GM23338 (cell line): ENCODE data around the gene HHAT. TPM values are rescaled to one million over a fixed set of nuclear protein-coding genes. Genes with fewer than 3 reads are reported as not detected.

Source experiments
- ATAC-seq: fragments of 200-7000 bp; cut with Tn5 transposase; 3 replicates; pipeline ENCODE4 v1.9.1; 2020
- DNase-seq: peaks from one replicate; pipeline ENCODE4 v3.0.0-alpha.2; 2015; ENCODE audit warnings: low spot score
- H2AFZ ChIP-seq: fragments of 200-600 bp; sonication (generic); 2 replicates; pipeline ENCODE4 v1.8.0; 2016; ENCODE audit warnings: antibody characterized with exemption, mild to moderate bottlenecking, moderate library complexity
- H3F3A ChIP-seq: fragments of 200-600 bp; sonication (generic); replicated peaks from 2 replicates; pipeline ENCODE4 v1.8.0; 2017; ENCODE audit warnings: antibody characterized with exemption, mixed run types, low read depth
- H3K27ac ChIP-seq: fragments of 200-600 bp; sonication (generic); 2 replicates; pipeline ENCODE4 v1.6.1; 2016; ENCODE audit warnings: low read depth
- H3K27me3 ChIP-seq: fragments of 200-600 bp; sonication (generic); 2 replicates; pipeline ENCODE4 v1.8.0; 2016; ENCODE audit warnings: mild to moderate bottlenecking, mixed run types, moderate library complexity; ENCODE audit not compliant: insufficient read depth
- H3K36me3 ChIP-seq: fragments of 200-600 bp; sonication (generic); 2 replicates; pipeline ENCODE4 v1.8.0; 2016; ENCODE audit warnings: mild to moderate bottlenecking; ENCODE audit not compliant: insufficient read depth
- H3K4me1 ChIP-seq: fragments of 200-600 bp; sonication (generic); 2 replicates; pipeline ENCODE4 v1.8.0; 2016; ENCODE audit warnings: mild to moderate bottlenecking, moderate library complexity; ENCODE audit not compliant: insufficient read depth
- H3K4me2 ChIP-seq: fragments of 200-600 bp; sonication (generic); 2 replicates; pipeline ENCODE4 v1.7.1; 2017; ENCODE audit warnings: mixed run types
- H3K4me3 ChIP-seq: fragments of 200-600 bp; sonication (generic); 2 replicates; pipeline ENCODE4 v1.6.1; 2016; ENCODE audit warnings: mixed run types
- H3K79me2 ChIP-seq: fragments of 200-600 bp; sonication (generic); replicated peaks from 2 replicates; pipeline ENCODE4 v1.8.0; 2017; ENCODE audit warnings: mild to moderate bottlenecking; ENCODE audit not compliant: insufficient read depth
- H3K9me2 ChIP-seq: fragments of 200-600 bp; sonication (generic); 2 replicates; pipeline ENCODE4 v1.8.0; 2017; ENCODE audit not compliant: insufficient read depth
- H4K20me1 ChIP-seq: fragments of 200-600 bp; sonication (generic); replicated peaks from 2 replicates; pipeline ENCODE4 v1.8.0; 2017; ENCODE audit warnings: mild to moderate bottlenecking; ENCODE audit not compliant: insufficient read depth
- H3K27ac Mint-ChIP-seq: 2 replicates; pipeline ENCODE4 v1.8.0; 2020; ENCODE audit warnings: inconsistent platforms, mild to moderate bottlenecking, moderate library complexity, mixed read lengths
- H3K27me3 Mint-ChIP-seq: 3 replicates; pipeline ENCODE4 v1.8.0; 2022; ENCODE audit warnings: low read depth, mild to moderate bottlenecking, moderate library complexity, mixed read lengths, inconsistent platforms; ENCODE audit not compliant: insufficient read depth, poor library complexity
- H3K36me3 Mint-ChIP-seq: 3 replicates; pipeline ENCODE4 v1.8.0; 2021; ENCODE audit warnings: low read depth, mild to moderate bottlenecking, inconsistent platforms, moderate library complexity, mixed read lengths
- H3K4me1 Mint-ChIP-seq: 3 replicates; pipeline ENCODE4 v1.8.0; 2020; ENCODE audit warnings: mild to moderate bottlenecking, inconsistent platforms, mixed read lengths
- H3K4me3 Mint-ChIP-seq: 3 replicates; pipeline ENCODE4 v1.8.0; 2021; ENCODE audit warnings: moderate library complexity, mild to moderate bottlenecking, inconsistent platforms, mixed read lengths
- H3K9me3 Mint-ChIP-seq: 3 replicates; pipeline ENCODE4 v1.8.0; 2020; ENCODE audit warnings: moderate library complexity, mild to moderate bottlenecking, inconsistent platforms, mixed read lengths
- CREB1 ChIP-seq: fragments of 250-450 bp; sonication (Bioruptor Pico); IDR thresholded peaks from 2 replicates; pipeline ENCODE4 v1.5.0; 2020; ENCODE audit warnings: low read depth, mild to moderate bottlenecking, moderate library complexity
- JUNB ChIP-seq: IDR thresholded peaks from one replicate; pipeline ENCODE4 v1.6.1; 2016; ENCODE audit warnings: antibody characterized with exemption; ENCODE audit not compliant: unreplicated experiment
- NANOG ChIP-seq: IDR thresholded peaks from 2 replicates; pipeline ENCODE4 v1.6.1; 2016; ENCODE audit warnings: antibody characterized with exemption, borderline replicate concordance
- REST ChIP-seq: IDR thresholded peaks from one replicate; pipeline ENCODE4 v1.6.1; 2018; ENCODE audit warnings: antibody characterized with exemption; ENCODE audit not compliant: unreplicated experiment
- STAT1 ChIP-seq: IDR thresholded peaks from one replicate; pipeline ENCODE4 v1.6.1; 2016; ENCODE audit warnings: antibody characterized with exemption; ENCODE audit not compliant: unreplicated experiment
- ZNF331 ChIP-seq: fragments of 250-450 bp; sonication (Bioruptor Pico); IDR thresholded peaks from 2 replicates; pipeline ENCODE4 v1.5.0; 2020; ENCODE audit warnings: low read depth, mild to moderate bottlenecking, moderate library complexity
- polyA plus RNA-seq: library from polyadenylated mRNA; unstranded; fragments of >200 nt; fragmentation: Nextera tagmentation; extraction: Ambion mirVana; gene quantifications from 2 replicates; pipeline ENCODE4 v1.2.1, GENCODE V29; 2016
- total RNA-seq: library from RNA; depleted of rRNA; stranded (reverse); fragments of >200 nt; shearing (Covaris generic); gene quantifications from 2 replicates; pipeline ENCODE4 v1.2.3, GENCODE V29; 2014
- TF ChIP-seq, protein P1 (sequence below), 2 experiments: fragments of 200-600 bp in 1 of 2; sonication (generic) in 1 of 2; conservative IDR thresholded peaks; 2 replicates each; pipeline versions ENCODE4 v1.5.1 to v1.6.1; 2016 to 2017; ENCODE audit warnings: antibody characterized with exemption in 2 of 2, low read depth in 2 of 2, mild to moderate bottlenecking in 2 of 2, moderate library complexity in 1 of 2
- TF ChIP-seq, protein P2 (sequence below): IDR thresholded peaks from 2 replicates; pipeline ENCODE4 v1.6.1; 2016; ENCODE audit warnings: antibody characterized with exemption

Gene HHAT
- total and polyA plus RNA-seq, 2 experiments from 2014 or later: 0.11 to 0.66 TPM

- ATAC-seq: no peak
- Histone ChIP-seq H3K27me3 (no peaks in the 10 kb centered on the region), H3K79me2 (no peaks in the 10 kb centered on the region), H3K27ac (no peak overlapping the region), H3K9me2 (no peaks in the 10 kb centered on the region), H3K36me3 (no peaks in the 10 kb centered on the region), H3K4me3 (no peak overlapping the region), H3K4me2 (no peak overlapping the region), H3F3A (no peaks in the 10 kb centered on the region), H4K20me1 (no peaks in the 10 kb centered on the region), H3K4me1 (no peaks in the 10 kb centered on the region), H2AFZ (no peak overlapping the region)
- DNase-seq: no peak
- Mint-ChIP-seq H3K27me3 (no peaks in the 10 kb centered on the region), H3K27ac (no peak overlapping the region), H3K4me1 (no peaks in the 10 kb centered on the region), H3K4me3 (no peak overlapping the region), H3K36me3 (no peaks in the 10 kb centered on the region), H3K9me3 (no peaks in the 10 kb centered on the region)
- no peak for TF ChIP-seq ZNF331 (CRISPR knock-in tag)
- no peak for TF ChIP-seq CREB1 (CRISPR knock-in tag)
- TF ChIP-seq REST: no peak
- TF ChIP-seq, protein P1, sequence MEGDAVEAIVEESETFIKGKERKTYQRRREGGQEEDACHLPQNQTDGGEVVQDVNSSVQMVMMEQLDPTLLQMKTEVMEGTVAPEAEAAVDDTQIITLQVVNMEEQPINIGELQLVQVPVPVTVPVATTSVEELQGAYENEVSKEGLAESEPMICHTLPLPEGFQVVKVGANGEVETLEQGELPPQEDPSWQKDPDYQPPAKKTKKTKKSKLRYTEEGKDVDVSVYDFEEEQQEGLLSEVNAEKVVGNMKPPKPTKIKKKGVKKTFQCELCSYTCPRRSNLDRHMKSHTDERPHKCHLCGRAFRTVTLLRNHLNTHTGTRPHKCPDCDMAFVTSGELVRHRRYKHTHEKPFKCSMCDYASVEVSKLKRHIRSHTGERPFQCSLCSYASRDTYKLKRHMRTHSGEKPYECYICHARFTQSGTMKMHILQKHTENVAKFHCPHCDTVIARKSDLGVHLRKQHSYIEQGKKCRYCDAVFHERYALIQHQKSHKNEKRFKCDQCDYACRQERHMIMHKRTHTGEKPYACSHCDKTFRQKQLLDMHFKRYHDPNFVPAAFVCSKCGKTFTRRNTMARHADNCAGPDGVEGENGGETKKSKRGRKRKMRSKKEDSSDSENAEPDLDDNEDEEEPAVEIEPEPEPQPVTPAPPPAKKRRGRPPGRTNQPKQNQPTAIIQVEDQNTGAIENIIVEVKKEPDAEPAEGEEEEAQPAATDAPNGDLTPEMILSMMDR (conservative IDR thresholded peaks at IDR 0.05; ENCODE audit: low read depth in 2 of 2): no peak
- no peak for TF ChIP-seq JUNB
- TF ChIP-seq, protein P2, sequence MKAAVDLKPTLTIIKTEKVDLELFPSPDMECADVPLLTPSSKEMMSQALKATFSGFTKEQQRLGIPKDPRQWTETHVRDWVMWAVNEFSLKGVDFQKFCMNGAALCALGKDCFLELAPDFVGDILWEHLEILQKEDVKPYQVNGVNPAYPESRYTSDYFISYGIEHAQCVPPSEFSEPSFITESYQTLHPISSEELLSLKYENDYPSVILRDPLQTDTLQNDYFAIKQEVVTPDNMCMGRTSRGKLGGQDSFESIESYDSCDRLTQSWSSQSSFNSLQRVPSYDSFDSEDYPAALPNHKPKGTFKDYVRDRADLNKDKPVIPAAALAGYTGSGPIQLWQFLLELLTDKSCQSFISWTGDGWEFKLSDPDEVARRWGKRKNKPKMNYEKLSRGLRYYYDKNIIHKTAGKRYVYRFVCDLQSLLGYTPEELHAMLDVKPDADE: no peak
These were observed 361.1 kb downstream of the HHAT start for GRCh38 chr1:210689826-210690225.

DNA sequence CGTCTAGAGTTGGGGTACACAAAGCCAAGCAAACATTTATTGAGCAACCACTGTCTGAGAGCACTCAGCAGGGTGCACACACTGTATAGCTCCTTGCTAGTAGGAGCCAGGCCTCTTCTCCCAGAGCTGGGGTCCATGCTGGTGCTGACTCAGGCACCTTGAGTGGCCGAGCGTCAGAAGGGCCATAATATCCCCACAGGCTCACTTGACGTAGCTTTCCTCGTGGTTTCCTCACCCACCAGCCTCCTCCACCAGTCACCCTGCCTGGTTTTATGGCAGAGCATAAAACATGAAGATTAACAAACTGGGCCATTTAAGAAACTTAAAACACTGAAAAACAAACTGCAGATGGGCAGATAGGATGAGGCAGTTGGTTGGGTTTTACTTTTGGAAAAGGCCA, 361.5 kb downstream of the HHAT start:
- TF ChIP-seq NANOG (no peak), STAT1 (no peak), ZNF331 (CRISPR knock-in tag) (no peak)
- TF ChIP-seq, protein P1 (conservative IDR thresholded peaks at IDR 0.05; ENCODE audit: low read depth in 2 of 2): no peak
- H3K27me3 Mint-ChIP-seq: no peaks in the 10 kb centered on the region

More for the DNA sequence above, 361.5 kb downstream of the HHAT start:
- H3K27ac ChIP-seq: no peak overlapping the region
- no peaks in the 10 kb centered on the region for H3K4me1 Mint-ChIP-seq
- H3K36me3 Mint-ChIP-seq: no peaks in the 10 kb centered on the region
- H3K4me3 Mint-ChIP-seq: no peak overlapping the region
- H3K9me2 ChIP-seq: no peaks in the 10 kb centered on the region
- H3K4me1 ChIP-seq: no peaks in the 10 kb centered on the region
- H4K20me1 ChIP-seq: no peaks in the 10 kb centered on the region
- no peak overlapping the region for H3K4me3 ChIP-seq
- H2AFZ ChIP-seq: no peak overlapping the region
- no peaks in the 10 kb centered on the region for H3K79me2 ChIP-seq
- no peak overlapping the region for H3K4me2 ChIP-seq
- no peak for ATAC-seq
- no peak for DNase-seq
- H3K36me3 ChIP-seq: no peaks in the 10 kb centered on the region
- no peaks in the 10 kb centered on the region for H3K27me3 ChIP-seq
- H3K27ac Mint-ChIP-seq: no peak overlapping the region
- H3K9me3 Mint-ChIP-seq: no peaks in the 10 kb centered on the region
- H3F3A ChIP-seq: no peaks in the 10 kb centered on the region
